OCI-LY3 (cell line): ENCODE results near the gene FAM229B.

Source experiments
- H2AFZ ChIP-seq: fragments of 200-600, 300-600 bp; shearing (Covaris generic); 2 replicates; pipeline ENCODE4 v1.6.0; 2014; ENCODE audit warnings: antibody characterized with exemption, low read depth, low read length
- H3K27ac ChIP-seq: fragments of 200-600, 300-600 bp; sonication (generic); 2 replicates; pipeline ENCODE4 v1.5.1; 2014; ENCODE audit warnings: mild to moderate bottlenecking, low read length, moderate library complexity, mixed read lengths
- H3K27me3 ChIP-seq: fragments of 200-600, 300-600 bp; sonication (generic); 2 replicates; pipeline ENCODE4 v1.6.1; 2014; ENCODE audit warnings: low read depth, low read length, mixed read lengths
- H3K36me3 ChIP-seq: fragments of 200-600, 300-600 bp; sonication (generic); replicated peaks from 2 replicates; pipeline ENCODE3; 2014; ENCODE audit warnings: low read depth, low read length, mixed read lengths
- H3K4me1 ChIP-seq: fragments of 300-600, 200-600 bp; sonication (generic); 2 replicates; pipeline ENCODE4 v1.6.1; 2014; ENCODE audit warnings: low read length, mixed read lengths
- H3K4me2 ChIP-seq: fragments of 200-600, 300-600 bp; sonication (generic); 2 replicates; pipeline ENCODE4 v1.6.1; 2014; ENCODE audit warnings: low read length, mixed read lengths
- H3K4me3 ChIP-seq: fragments of 300-600, 200-600 bp; sonication (generic); 2 replicates; pipeline ENCODE4 v1.5.1; 2014; ENCODE audit warnings: antibody characterized with exemption, mild to moderate bottlenecking, low read length, moderate library complexity
- H3K79me2 ChIP-seq: fragments of 300-600, 200-600 bp; shearing (Covaris generic); 2 replicates; pipeline ENCODE4 v1.6.1; 2014; ENCODE audit warnings: mild to moderate bottlenecking, low read length, mixed read lengths
- H3K9ac ChIP-seq: fragments of 300-600, 200-600 bp; shearing (Covaris generic); 2 replicates; pipeline ENCODE4 v1.6.0; 2014; ENCODE audit warnings: mild to moderate bottlenecking, low read length, moderate library complexity
- H3K9me3 ChIP-seq: fragments of 200-600, 300-600 bp; shearing (Covaris generic); 2 replicates; pipeline ENCODE4 v1.6.1; 2014; ENCODE audit warnings: low read length, mixed read lengths; ENCODE audit not compliant: insufficient read depth
- H4K20me1 ChIP-seq: fragments of 200-600, 300-600 bp; sonication (generic); 2 replicates; pipeline ENCODE4 v1.6.1; 2016; ENCODE audit warnings: low read length, mixed read lengths; ENCODE audit not compliant: insufficient read depth
- CTCF ChIP-seq: fragments of 200-600, 300-600 bp; sonication (generic); IDR thresholded peaks from 2 replicates; pipeline ENCODE4 v1.5.1; 2014; ENCODE audit warnings: antibody characterized with exemption, low read length, low read depth
- EZH2phosphoT487 ChIP-seq: fragments of 200-600 bp; shearing (Covaris generic); IDR thresholded peaks from 2 replicates; pipeline ENCODE4 v1.6.1; 2018; ENCODE audit warnings: antibody characterized with exemption, mixed run types, low read depth

FAM229B gene

DNA sequence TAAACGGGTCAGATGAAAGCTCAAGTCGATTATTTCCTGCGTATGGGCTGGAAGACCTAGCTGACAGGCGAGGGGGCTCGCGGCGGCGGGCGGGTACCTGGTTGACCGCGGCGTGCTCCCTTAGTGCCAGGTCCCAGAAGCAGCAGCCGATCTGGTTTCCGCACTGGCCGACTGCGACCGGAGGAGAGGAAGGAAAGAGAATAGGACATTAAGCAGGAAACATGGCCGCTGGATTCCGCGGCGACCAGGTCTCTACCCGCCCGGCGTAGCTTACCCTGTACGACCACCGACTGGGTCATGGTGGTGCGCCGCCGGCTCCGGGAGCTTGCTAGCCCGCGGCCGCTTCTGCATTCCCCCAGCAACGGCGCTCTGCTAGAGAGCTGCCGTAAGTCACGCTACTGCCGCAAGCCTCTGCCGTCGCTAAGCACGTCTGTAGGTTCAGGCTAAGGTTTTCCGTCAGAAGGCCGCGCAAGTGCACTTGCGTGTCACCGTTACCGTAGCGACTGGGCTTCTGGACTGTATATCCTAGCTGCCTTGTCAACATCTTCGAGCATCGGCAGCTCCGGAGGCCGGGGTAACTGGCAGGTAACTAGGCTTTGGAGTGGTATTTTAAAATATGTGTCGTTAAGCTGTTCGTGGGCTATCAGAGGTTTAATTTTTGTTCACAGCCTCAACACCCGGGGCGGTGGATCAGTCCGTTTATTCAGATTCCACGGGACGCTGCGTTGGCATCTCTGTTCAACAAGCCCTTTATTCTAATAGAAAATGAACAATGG lies at the start of gene FAM229B, which contains the start of gene TUBE1:
TSS of gene FAM229B (plus strand) at position 456 of the 776 bp plus-strand sequence. CDS start 11,693 bp downstream, outside the sequence.
TSS of gene TUBE1 (minus strand) at position 347 of the 776 bp plus-strand sequence. CDS start at position 299, 48 bp downstream.
- H3K4me2 ChIP-seq, result peak within 1 kb of the TSS; percentile 87
- no peaks in the 10 kb centered on the region for H3K9me3 ChIP-seq
- H4K20me1 ChIP-seq, result no peaks in the 10 kb centered on the region
- TF ChIP-seq EZH2phosphoT487 (no peak), CTCF (no peak)
- peak within 1 kb of the TSS; percentile 98 for H3K4me3 ChIP-seq
- peak within 1 kb of the TSS; percentile 76 for H3K9ac ChIP-seq
- no peaks in the 10 kb centered on the region for H3K36me3 ChIP-seq
- H3K27ac ChIP-seq, result no peak within 1 kb of the TSS
- peak within 1 kb of the TSS; percentile 95 for H2AFZ ChIP-seq
- peaks cover 3% of the 10 kb centered on the region; the same call in 1 of the 2 replicates for H3K4me1 ChIP-seq
- H3K27me3 ChIP-seq, result no peaks in the 10 kb centered on the region
- no peaks in the 10 kb centered on the region for H3K79me2 ChIP-seq

- no peak overlapping the region for H3K27ac ChIP-seq
- no peaks in the 10 kb centered on the region for H3K9me3 ChIP-seq
- H3K27me3 ChIP-seq, result no peaks in the 10 kb centered on the region
- no peaks in the 10 kb centered on the region for H3K36me3 ChIP-seq
- H4K20me1 ChIP-seq, result no peaks in the 10 kb centered on the region
- no peak overlapping the region for H3K9ac ChIP-seq
- no peak overlapping the region for H3K4me3 ChIP-seq
- no peaks in the 10 kb centered on the region for H3K79me2 ChIP-seq
- H3K4me1 ChIP-seq, result peaks cover 4% of the 10 kb centered on the region; the same call in 1 of the 2 replicates
- H3K4me2 ChIP-seq, result no peak overlapping the region
- no peak for TF ChIP-seq EZH2phosphoT487
- no peak for TF ChIP-seq CTCF
- no peak overlapping the region for H2AFZ ChIP-seq
These were observed 49.6 kb upstream of the FAM229B start for GRCh38 chr6:112037783-112038216.

GRCh38 chr6:112038268-112038667 lies 49.1 kb upstream of the FAM229B start:
- H3K27me3 ChIP-seq, result no peaks in the 10 kb centered on the region
- H2AFZ ChIP-seq, result no peak overlapping the region
- H3K9ac ChIP-seq, result no peak overlapping the region
- H3K4me2 ChIP-seq, result no peak overlapping the region
- no peaks in the 10 kb centered on the region for H4K20me1 ChIP-seq
- H3K4me3 ChIP-seq, result no peak overlapping the region
- no peaks in the 10 kb centered on the region for H3K79me2 ChIP-seq
- no peak overlapping the region for H3K27ac ChIP-seq
- H3K36me3 ChIP-seq, result no peaks in the 10 kb centered on the region
- TF ChIP-seq CTCF (no peak), EZH2phosphoT487 (no peak)
- H3K9me3 ChIP-seq, result no peaks in the 10 kb centered on the region
- peaks cover 5% of the 10 kb centered on the region; the same call in 1 of the 2 replicates for H3K4me1 ChIP-seq

DNA sequence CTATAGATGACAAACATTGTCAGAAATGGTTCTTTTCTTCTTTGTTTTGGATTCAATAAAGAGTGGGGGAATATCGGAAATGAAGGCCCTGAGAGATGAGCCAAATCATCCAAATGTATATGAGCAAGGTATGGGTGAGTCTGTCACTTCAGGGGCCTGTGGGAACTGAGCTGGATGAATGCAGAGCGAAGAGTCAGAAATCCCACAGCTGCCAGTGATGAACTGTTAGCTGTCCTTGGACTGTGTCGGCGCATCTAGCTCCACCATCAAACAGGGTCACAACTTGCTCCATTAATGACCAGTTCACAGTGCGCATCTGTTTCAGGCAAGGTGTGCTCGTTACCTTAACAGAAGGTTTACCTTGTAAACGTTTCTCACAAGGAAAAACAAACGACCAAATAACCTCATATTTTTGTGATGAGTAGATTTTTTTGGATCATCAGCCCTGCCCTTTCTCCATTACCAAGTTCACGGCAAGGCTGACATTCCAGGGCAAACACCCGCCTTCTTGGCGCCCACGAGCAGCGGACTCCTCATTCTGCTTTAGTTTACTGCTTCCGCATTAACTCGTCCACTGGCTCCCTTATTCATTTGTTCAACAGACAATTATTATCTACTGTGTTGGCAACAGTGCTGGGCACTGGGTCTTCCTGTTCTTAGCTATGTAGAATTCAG lies 48.5 kb upstream of the FAM229B start:
- no peaks in the 10 kb centered on the region for H3K79me2 ChIP-seq
- H3K4me1 ChIP-seq, result peaks cover 5% of the 10 kb centered on the region; the same call in 1 of the 2 replicates
- H3K4me3 ChIP-seq, result no peak overlapping the region
- H3K27me3 ChIP-seq, result no peaks in the 10 kb centered on the region
- no peaks in the 10 kb centered on the region for H4K20me1 ChIP-seq
- H3K27ac ChIP-seq, result no peak overlapping the region
- no peaks in the 10 kb centered on the region for H3K36me3 ChIP-seq
- H3K9ac ChIP-seq, result no peak overlapping the region
- TF ChIP-seq EZH2phosphoT487 (no peak), CTCF (no peak)
- H2AFZ ChIP-seq, result no peak overlapping the region
- no peaks in the 10 kb centered on the region for H3K9me3 ChIP-seq
- no peak overlapping the region for H3K4me2 ChIP-seq
